C4-2B (cell line): ENCODE data around the gene HSPG2.

Source experiments
- ZFX ChIP-seq: fragments of 450-650 bp; IDR thresholded peaks from 2 replicates; pipeline ENCODE4 v1.6.1; 2017
- TF ChIP-seq, protein P1 (sequence below): fragments of 450-650 bp; conservative IDR thresholded peaks from 2 replicates; pipeline ENCODE4 v1.5.1; 2017; ENCODE audit warnings: mild to moderate bottlenecking

DNA sequence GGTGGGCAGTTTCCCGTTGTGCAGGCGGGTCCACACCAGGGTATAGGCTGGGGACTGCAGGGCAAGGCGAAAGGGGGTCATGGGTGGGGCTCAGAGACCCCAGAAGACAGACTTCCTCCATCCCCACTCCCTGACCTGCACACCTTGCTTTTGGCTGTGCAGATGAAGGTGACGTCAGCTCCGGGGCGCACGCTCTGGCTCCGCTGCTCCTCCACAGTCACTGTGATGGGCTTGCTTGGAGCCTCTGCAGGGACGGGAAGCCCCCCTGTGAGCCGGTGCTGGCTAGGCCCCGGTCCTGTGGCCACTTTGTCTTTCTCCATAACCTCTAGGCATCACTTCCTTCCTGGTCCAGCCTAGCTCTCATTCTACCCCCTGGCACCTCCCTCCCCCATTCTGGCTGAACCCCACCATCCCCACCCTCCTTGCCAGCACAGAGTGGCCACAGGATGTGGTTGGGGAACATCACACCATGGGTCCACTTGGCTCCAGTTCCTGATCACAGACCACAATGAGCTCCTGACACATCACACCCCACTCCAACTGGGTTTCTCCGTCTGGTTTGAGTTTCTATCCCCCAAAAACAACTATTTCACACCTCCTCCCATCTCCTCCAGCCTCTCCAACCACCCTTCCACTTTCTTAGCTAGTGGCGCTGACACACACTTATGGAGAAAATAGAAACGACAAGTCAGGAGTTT is 79.8 kb downstream of the HSPG2 start:
- TF ChIP-seq, protein P1, sequence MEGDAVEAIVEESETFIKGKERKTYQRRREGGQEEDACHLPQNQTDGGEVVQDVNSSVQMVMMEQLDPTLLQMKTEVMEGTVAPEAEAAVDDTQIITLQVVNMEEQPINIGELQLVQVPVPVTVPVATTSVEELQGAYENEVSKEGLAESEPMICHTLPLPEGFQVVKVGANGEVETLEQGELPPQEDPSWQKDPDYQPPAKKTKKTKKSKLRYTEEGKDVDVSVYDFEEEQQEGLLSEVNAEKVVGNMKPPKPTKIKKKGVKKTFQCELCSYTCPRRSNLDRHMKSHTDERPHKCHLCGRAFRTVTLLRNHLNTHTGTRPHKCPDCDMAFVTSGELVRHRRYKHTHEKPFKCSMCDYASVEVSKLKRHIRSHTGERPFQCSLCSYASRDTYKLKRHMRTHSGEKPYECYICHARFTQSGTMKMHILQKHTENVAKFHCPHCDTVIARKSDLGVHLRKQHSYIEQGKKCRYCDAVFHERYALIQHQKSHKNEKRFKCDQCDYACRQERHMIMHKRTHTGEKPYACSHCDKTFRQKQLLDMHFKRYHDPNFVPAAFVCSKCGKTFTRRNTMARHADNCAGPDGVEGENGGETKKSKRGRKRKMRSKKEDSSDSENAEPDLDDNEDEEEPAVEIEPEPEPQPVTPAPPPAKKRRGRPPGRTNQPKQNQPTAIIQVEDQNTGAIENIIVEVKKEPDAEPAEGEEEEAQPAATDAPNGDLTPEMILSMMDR: no peak
- no peak for TF ChIP-seq ZFX
